GOT3 (cell line): Measurements from ENCODE around the gene IMMT.

ENCODE experiments used
- DNase-seq: peaks from one replicate; lab custom pipeline; 2025; ENCODE audit warnings: mixed read lengths; lab: John Stamatoyannopoulos, UW

IMMT gene

DNA sequence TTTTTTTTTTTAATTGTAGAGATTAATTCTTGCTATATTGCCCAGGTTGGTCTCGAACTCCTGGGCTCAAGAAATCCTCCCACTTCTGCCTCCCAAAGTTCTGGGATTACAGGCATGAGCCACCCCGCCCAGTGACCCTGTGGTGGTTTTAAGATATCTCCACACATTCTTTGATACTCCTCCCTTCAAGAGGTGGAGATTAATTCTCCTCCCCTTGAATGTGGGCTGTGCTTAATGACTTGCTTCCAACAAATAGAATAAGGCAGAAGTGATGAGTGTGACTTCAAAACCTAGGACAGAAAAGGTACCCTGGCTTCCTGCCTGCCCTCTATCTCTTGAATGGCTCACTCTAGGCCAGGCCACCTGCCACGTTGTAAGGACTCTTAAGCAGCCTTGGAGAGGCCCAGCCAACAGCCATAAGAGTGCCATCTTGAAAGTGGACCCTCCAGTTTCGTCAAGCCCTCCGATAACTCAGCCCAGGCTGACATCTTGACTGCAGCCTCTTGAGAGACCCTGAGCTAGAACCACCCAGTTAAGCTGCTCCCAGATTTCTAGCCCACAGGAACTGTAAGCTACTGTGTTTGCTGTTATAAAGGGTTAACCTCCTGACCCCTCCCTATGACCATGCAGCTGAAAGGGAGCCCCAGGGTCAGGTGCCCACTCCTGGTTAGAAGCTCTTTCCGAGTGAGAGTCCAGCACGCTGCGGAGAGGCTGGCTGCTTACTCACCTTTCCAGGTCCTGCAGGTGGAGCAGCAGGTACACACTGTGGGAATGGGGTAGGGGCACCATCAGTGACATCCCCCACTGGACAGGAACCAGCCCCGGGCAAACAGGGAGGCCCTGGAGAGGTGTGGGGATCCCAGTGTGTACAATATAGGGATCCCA is 31.6 kb upstream of the IMMT start:
- no peak for DNase-seq

GRCh38 chr2:86226070-86226469 is 30.8 kb upstream of the IMMT start:
- no peak for DNase-seq

DNA sequence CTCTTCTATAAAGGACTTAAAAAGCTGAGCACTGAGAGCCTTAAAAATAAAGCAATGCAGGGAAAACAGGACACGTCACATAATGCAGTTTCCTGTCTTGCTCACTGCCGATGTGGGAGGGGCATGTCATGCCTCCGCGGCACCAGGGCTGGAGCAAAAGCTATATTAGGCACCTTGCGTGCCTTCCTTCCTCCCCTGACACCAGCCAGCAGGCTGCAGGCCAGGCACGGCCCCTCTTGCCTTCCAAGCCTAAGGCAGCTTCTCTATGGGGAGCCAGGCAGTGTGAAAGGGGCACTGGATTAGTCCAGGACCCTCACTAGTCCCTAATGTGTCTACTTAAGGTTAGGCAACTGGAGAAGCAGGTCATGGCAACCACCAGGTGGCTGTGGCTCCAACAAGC is 30.3 kb upstream of the IMMT start:
- no peak for DNase-seq

DNA sequence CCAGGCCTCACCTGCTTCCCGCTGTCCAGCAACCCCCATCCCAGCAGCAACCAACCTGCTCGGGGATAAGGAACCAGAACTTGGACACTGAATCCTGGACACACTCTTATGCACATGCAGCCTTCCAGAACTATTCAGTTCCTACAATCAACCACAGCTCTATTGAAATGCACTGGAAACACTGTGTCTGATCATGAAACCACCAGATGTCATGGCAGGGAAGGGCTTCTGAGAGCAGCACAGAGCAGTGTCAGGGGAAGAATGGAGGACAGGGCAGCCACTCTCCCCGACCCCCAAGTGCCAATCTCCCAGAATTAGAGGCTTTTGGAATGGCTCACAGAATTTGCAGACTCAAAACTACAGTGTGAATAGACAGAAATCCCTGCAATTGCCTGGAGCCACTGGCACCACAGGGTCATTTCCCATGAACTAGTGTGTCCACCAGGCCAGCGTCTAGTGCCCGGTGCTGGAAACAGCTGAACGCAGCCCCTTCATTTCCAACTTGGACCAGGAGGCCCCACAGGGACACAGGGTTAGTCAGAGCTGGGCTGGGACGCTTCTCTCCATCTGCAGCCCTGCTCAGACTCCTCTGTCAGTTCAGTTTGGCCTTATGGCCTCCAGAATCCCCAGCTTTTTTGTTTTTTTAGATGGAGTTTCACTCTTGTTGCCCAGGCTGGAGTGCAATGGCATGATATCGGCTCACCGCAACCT is 29.5 kb upstream of the IMMT start:
- no peak for DNase-seq

DNA sequence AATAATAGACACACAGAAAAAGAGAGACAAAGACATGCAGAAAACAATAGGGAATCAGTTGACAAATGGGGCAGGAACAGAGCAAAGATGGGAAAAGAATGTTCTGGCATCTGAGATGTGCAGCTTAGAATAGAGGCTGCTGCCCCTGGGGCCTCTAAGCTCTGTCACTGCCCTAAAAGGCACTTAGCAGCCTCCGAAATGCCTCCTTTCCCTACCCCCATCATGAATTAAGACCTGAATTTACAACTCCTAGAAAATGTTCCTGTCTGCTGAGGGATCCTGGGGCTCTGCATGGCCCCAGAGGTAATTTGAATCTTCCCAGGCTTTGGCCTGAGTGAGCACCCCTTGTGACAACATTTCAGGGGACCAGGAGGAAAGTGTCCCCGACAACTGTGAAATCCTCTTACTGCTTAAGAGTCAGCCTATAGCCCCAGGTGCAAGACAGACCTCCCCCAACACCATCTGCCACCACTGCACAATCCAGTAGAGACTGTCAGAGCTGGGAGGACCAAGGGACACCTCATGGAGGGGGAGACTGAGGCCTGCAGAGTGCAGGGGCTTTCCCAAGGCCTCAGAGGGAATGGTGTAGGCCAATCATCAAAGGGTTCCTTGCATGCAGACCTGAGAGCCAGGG is 28.8 kb upstream of the IMMT start:
- DNase-seq: no peak

DNA sequence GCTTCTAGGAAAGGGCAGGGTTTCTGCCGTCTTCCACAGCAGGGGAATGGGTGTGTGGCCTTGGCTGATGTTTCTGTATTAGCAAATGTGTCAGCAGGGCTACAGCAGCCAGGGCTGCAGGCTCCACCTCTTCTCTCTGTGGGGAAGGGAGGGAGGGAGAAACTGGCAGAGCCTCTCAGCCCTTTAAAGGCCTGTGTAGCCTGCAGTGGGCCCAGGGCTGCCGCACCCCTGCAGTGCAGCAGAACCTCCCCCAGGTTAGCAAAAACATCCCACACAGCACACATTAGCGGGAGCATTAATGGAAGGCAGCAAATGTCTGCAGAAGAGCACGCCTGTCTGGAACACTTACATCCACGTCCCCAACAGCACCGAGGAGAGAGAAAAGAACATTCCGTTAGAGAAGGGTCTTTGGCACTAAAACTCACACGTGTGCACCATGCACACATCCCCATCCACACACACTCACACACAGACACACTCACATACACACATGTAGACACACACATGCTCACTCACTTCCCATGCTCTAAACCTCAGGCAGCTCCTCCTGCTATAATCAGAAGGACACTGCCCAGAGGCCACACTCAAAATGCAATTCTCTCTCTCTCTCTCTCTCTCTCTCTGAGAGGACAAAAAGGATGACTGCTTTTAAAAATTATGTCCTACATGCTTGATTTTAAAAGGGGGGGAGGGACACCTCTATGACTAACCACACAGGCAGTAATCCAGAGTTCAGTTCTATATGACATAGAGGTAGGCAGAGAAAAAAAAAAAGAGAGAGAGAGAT is 28.1 kb upstream of the IMMT start:
- DNase-seq: no peak

DNA sequence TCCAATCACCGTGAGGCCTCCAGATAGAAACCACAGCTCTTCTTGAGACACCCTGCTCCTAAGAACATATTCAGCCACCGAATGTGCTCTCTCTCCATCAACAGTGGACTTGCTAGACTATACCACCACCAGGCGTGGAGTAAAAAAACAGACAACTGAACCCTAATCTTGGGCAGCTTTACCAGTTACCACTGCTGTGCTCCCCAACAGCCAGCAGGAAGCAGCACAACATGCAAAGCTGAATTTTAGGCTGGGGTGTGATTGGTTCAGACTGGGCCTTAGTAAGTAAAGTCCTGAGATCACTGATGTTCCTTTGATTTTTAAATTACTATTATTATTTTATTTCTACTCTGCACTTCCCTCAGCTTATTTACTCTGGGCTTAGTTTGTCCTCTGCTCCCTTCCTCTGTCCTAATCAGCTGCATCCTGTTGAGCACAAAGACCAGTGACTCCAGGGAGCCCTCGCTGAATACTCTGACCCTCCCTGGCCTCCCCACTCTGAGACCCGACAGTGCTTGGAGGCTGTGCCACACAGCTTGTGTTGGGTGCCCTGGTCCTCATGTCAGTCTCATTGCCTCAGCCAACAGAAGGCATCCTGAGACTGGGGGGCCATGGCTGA is 25.9 kb upstream of the IMMT start:
- no peak for DNase-seq

DNA sequence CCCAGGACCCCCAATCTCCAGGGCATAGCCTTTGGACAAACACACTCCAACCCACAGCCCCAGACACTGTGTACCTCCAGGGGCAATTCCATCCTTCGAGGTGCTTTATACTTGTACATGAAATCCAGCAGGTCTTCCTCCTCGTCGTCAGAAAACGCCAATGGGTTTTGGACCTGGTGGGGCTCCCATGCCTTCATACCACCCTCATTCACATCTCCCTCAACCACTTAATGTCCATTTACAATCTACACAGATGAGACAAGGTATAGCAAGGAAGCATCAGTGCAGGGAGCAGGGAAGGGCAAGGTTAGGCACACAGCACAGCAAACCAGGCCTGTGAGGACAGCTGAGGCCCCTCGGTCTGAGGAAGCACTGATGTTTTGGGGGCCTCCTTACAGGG is 24.6 kb upstream of the IMMT start:
- no peak for DNase-seq

DNA sequence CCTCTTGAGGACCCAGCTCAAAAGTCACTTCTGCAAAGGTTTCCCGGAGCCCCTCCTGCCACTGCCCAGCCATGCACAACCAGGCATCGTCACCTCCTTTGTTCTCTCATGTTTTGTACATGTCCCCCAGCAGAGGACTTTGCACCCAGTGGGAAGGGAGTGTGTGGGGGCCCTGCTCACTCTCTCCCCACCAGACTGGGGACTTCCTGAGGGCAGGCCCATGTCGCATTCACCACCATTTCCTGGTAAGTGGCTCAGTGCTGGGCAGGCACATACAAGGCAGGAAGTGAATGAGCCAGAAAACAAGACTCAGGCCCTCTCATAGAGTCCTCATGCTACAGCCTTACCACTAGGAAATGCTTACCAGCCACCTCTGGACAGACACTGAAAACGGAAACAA is 22.9 kb upstream of the IMMT start:
- DNase-seq: no peak

DNA sequence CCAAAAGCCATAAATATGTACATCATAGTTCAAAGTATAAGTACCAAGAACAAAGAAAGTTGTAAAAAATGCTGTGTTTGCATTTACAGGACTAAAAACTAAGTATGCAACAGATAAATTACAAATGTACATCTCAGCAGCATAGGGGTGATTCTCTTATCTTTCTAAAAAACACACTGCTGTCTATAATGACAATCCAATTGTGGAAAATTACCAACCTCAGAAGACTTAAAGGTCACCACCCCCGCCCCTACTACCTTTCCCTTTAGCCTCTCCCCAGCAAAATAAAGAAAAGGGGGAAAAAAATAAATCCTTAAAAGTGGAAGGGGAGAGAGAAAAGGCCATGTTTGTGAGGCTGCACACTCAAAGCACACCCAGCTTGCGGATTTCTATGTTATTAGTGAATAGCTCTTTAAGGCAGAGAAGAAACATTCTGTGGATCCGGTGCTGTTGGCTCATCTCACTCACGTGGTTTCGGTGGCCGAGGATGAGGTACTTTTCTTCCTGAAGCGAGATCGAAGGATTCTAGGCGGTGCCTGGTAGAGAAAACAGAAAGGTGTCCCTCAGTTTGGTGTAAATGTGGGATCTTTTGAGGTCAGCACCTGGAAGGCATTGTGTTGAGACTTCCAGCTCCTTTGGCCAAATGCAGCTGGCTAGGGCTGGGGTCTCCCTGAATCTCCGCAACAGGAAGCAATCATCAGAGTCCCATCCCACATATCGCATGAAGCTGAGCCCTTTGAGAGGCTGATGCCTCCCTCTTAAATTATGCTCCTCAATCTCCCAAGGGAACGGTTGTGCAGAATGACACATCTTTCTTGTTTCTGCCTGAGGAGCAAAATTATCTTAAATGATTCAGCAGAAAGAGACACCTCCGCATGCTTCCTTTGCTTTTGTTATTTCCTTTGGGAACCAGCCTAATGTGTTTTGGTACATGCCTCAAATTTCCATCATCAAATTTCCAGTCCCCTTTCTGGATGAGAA is 21.6 kb upstream of the IMMT start:
- DNase-seq: no peak

- no peak for DNase-seq
These were observed 19.2 kb upstream of the IMMT start for GRCh38 chr2:86214503-86214832.

GRCh38 chr2:86213699-86214502 is 18.6 kb upstream of the IMMT start:
- no peak for DNase-seq

DNA sequence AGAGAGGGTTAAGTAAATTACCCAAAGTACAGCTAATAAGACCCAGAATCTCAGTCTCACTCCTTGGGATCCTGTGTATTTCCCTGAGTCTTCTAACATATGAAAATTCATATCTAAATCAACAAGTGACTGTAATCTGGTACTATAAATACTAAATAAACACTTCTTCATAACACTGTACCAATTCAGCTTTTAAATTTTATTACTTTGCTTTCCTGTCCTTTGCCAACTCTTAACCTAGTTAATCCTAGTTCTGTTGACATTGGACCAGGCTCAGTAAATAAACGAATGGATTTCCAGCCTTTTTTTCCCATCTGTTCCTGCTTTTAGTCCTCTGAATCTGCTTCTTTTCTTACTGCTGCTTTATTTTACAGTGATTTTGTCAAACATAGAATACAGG is 17.8 kb upstream of the IMMT start:
- DNase-seq: no peak

DNA sequence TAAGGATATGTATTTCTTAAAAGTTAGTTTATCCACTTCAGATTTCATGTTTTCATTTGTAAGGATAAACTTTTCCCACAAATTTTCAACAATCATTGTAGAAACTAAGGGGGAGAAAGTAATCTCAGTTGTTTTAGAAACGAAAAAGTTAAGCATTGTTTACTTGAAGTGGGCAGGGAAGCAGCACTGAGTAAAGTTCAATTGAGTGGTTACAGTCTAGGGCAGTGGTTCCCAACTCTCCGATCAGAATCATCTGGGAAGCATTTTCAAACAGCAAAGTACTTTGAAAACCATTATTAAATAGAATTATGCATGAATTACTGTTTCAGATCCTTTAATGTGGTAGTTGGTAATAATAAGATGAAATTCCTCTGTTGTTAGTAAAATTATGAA is 16.5 kb upstream of the IMMT start:
- DNase-seq: no peak

DNA sequence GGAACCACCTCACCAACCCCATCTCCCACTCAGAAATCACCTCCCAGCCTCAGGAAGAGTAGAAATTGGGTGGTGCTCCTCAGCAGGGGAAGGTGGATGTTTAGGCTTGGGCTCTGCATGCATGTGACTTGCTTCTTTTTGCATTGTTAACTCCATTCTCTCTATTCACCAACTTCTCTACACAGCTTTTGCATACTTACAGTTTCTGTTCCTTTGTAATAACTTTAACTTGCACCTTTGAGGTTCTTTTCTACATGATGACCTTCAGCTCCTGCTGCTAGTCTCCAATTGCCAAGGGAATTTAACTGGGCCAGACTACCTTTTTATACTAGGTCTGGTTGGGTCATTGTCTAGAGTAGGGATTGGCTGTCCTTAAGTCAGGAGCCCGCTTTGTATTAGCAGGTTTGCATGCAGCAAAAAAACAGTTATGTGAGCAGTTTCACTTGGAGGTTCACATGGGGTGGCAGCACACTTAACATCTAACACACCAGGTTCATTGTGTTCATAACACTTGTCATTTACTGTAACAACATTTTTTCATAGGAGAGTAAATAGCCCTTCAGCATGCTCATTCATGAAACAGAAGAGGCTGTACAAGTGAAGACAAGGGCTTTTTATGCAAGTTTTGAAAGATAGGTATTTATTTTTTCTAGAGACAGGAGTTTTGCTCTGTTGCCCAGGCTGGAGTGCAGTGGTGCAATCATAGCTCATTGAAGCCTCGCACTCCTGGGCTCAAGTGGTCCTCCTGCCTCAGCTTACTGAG is 16.0 kb upstream of the IMMT start:
- no peak for DNase-seq

DNA sequence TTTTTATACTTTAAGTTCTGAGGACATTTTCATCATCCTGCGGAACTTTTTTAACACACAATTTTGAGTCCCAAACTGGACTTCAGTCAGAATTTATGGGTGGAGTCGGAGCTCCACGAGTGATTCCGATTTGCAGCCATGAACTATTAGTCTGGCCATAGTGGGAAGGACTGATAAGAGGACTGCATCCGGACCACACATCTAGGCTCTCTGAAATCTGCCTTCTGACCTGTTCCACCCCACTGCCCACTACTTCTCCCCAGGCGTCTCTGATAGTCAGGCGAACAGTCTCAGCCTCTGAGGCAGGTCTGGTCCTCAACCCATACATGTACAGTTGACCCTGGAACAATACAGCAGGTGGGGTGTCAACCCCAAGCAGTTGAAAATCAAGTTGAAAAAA is 9.2 kb upstream of the IMMT start:
- no peak for DNase-seq

DNA sequence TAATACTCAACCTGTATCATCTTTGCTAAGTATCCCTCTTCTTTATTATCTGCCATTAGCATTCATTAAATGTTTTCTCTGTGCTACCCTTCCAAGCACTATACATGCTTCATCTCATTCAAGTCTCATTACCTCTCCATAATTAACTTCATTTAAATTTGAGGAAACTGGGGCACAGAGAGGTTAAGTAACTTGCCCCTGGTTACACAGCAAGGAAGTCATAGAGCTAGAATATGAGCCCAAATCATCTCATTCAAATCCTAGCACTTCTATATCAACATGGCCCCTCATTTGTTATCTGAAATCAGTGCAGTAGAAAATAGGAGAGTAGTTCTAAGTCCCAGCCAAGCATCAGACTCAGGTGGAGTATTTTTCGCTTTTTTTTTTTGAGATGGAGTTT is 8.4 kb upstream of the IMMT start:
- no peak for DNase-seq

GRCh38 chr2:86202702-86203101 is 7.4 kb upstream of the IMMT start:
- DNase-seq: no peak

GRCh38 chr2:86202336-86202692 is 7.1 kb upstream of the IMMT start:
- DNase-seq: no peak
